HCT116 (cell line): ENCODE data around the gene NTNG2. TPM values are rescaled to one million over a fixed set of nuclear protein-coding genes. Genes with fewer than 3 reads are reported as not detected.

Experiments
- ATAC-seq: fragments of 200-7000 bp; cut with Tn5 transposase; 2 replicates; pipeline ENCODE4 v1.9.1; 2020; ENCODE audit warnings: mild to moderate bottlenecking, moderate library complexity
- BruUV-seq: library from RNA; stranded (reverse); fragments of 400-500 nt; replicated peaks from 2 replicates; lab custom pipeline; 2021; lab: Mats Ljungman, UMichigan
- CTCF ChIA-PET: fragments of 300-600 bp; sonication (Branson Sonifier 250); formaldehyde crosslinking; loops from one replicate; lab custom pipeline; 2021; ENCODE audit warnings: antibody characterized with exemption; lab: Charles Lee
- POLR2A ChIA-PET: fragments of 300-600, 350-600 bp; sonication (Branson Sonifier 250); formaldehyde crosslinking; loops from one replicate; lab custom pipeline; 2021; ENCODE audit warnings: antibody characterized with exemption; lab: Charles Lee
- RAD21 ChIA-PET, 2 experiments: fragments of 300-600 bp; sonication (Branson Sonifier 250); formaldehyde crosslinking; loops; one replicate each; lab custom pipeline; 2023; ENCODE audit warnings: low total read pairs in 2 of 2; ENCODE audit not compliant: uncharacterized antibody in 2 of 2, unreplicated experiment in 2 of 2, low non-redundant PET in 1 of 2; lab: Charles Lee
- DNase-seq: peaks from one replicate; pipeline ENCODE4 v3.0.0-alpha.2; 2010; ENCODE audit warnings: low read depth, low spot score
- H2AFZ ChIP-seq: fragments of 200-600 bp; shearing (Covaris generic), sonication (generic); 2 replicates; pipeline ENCODE4 v1.6.1; 2017; ENCODE audit warnings: low read depth, mixed run types, mixed read lengths, antibody characterized with exemption, low read length; ENCODE audit not compliant: poor library complexity, severe bottlenecking
- H3K27ac ChIP-seq: 2 replicates; pipeline ENCODE4 v1.5.1; 2012; ENCODE audit warnings: low read depth, low read length
- H3K27me3 ChIP-seq: fragments of 200-600 bp; sonication (generic); 2 replicates; pipeline ENCODE4 v1.6.1; 2016; ENCODE audit warnings: mixed run types, low read length, mixed read lengths; ENCODE audit not compliant: insufficient read depth
- H3K36me3 ChIP-seq, 2 experiments: fragments of 200-500 bp in 1 of 2; fragments of 200-600 bp in 1 of 2; sonication (Bioruptor generic) in 1 of 2; sonication (generic) in 1 of 2; 2 replicates each; pipeline versions ENCODE4 v1.5.1 to v1.6.1; 2014 to 2016; ENCODE audit warnings: low read length in 2 of 2, inconsistent platforms in 1 of 2, mixed read lengths in 1 of 2, mixed run types in 1 of 2; ENCODE audit not compliant: insufficient read depth in 2 of 2, control insufficient read depth in 1 of 2
- H3K4me1 ChIP-seq, 2 experiments: fragments of 200-600 bp in 1 of 2; sonication (generic) in 1 of 2; 2 replicates each; pipeline versions ENCODE4 v1.5.1 to v1.6.1; 2012 to 2017; ENCODE audit warnings: low read length in 2 of 2, inconsistent platforms in 1 of 2, mild to moderate bottlenecking in 1 of 2, mixed read lengths in 1 of 2, mixed run types in 1 of 2, moderate library complexity in 1 of 2; ENCODE audit not compliant: insufficient read depth in 2 of 2, control insufficient read depth in 1 of 2
- H3K4me2 ChIP-seq: fragments of 200-600 bp; sonication (generic); 2 replicates; pipeline ENCODE4 v1.6.1; 2017; ENCODE audit warnings: mixed run types, low read length, mixed read lengths
- H3K4me3 ChIP-seq, 2 experiments: fragments of 200-600 bp in 1 of 2; sonication (generic) in 1 of 2; replicated peaks in 1 of 2; 2 replicates each; pipeline ENCODE4 v1.5.1; 2011 to 2016; ENCODE audit warnings: low read length in 2 of 2, control low read depth in 1 of 2, low read depth in 1 of 2, mild to moderate bottlenecking in 1 of 2, mixed read lengths in 1 of 2, mixed run types in 1 of 2
- H3K79me2 ChIP-seq: fragments of 200-600 bp; sonication (generic); 2 replicates; pipeline ENCODE4 v1.6.1; 2017; ENCODE audit warnings: mild to moderate bottlenecking, mixed run types, low read length, moderate library complexity, mixed read lengths; ENCODE audit not compliant: insufficient read depth
- H3K9ac ChIP-seq: fragments of 200-600 bp; sonication (generic); 2 replicates; pipeline ENCODE4 v1.6.1; 2016; ENCODE audit warnings: low read length, mixed read lengths
- H3K9me2 ChIP-seq: fragments of 200-600 bp; sonication (generic), shearing (Covaris generic); 2 replicates; pipeline ENCODE4 v1.6.1; 2017; ENCODE audit warnings: mixed run types, mild to moderate bottlenecking, moderate library complexity; ENCODE audit not compliant: insufficient read depth
- H3K9me3 ChIP-seq, 2 experiments: fragments of 200-500 bp in 1 of 2; fragments of 200-600 bp in 1 of 2; sonication (Bioruptor generic) in 1 of 2; sonication (generic) in 1 of 2; 2 replicates each; pipeline ENCODE4 v1.6.1; 2014 to 2017; ENCODE audit warnings: low read length in 2 of 2, mixed read lengths in 2 of 2, inconsistent platforms in 1 of 2, low read depth in 1 of 2, mild to moderate bottlenecking in 1 of 2, mixed run types in 1 of 2, moderate library complexity in 1 of 2; ENCODE audit not compliant: control insufficient read depth in 1 of 2, insufficient read depth in 1 of 2
- H4K20me1 ChIP-seq: fragments of 200-600 bp; sonication (generic), shearing (Covaris generic); 2 replicates; pipeline ENCODE4 v1.6.1; 2017; ENCODE audit warnings: mixed run types, mild to moderate bottlenecking, moderate library complexity; ENCODE audit not compliant: insufficient read depth
- ATF3 ChIP-seq: IDR thresholded peaks from 2 replicates; pipeline ENCODE4 v1.6.1; 2012
- CEBPB ChIP-seq: IDR thresholded peaks from 2 replicates; pipeline ENCODE4 v1.6.1; 2012; ENCODE audit warnings: low read depth
- EZH2phosphoT487 ChIP-seq: fragments of 200-600 bp; IDR thresholded peaks from 2 replicates; pipeline ENCODE4 v1.6.1; 2018; ENCODE audit warnings: antibody characterized with exemption, borderline replicate concordance
- POLR2A ChIP-seq: IDR thresholded peaks from 2 replicates; pipeline ENCODE4 v1.7.0; 2011; ENCODE audit warnings: borderline replicate concordance; ENCODE audit not compliant: insufficient read depth, insufficient read length; ENCODE audit errors: extremely low read depth
- REST ChIP-seq: IDR thresholded peaks from 2 replicates; pipeline ENCODE4 v1.6.1; 2012; ENCODE audit warnings: low read depth
- SRF ChIP-seq: IDR thresholded peaks from 2 replicates; pipeline ENCODE4 v1.6.1; 2012; ENCODE audit warnings: low read depth
- ZBTB33 ChIP-seq: IDR thresholded peaks from 2 replicates; pipeline ENCODE4 v1.6.1; 2011; ENCODE audit warnings: mild to moderate bottlenecking, low read length, moderate library complexity; ENCODE audit not compliant: insufficient replicate concordance; ENCODE audit errors: extremely low read depth
- ZFX ChIP-seq: fragments of 450-650 bp; IDR thresholded peaks from 2 replicates; pipeline ENCODE4 v1.6.1; 2017
- ZNF274 ChIP-seq: fragments of 200-500 bp; sonication (Bioruptor generic); IDR thresholded peaks from 2 replicates; pipeline ENCODE4 v1.6.1; 2014; ENCODE audit warnings: mild to moderate bottlenecking, low read depth, low read length, inconsistent platforms
- intact Hi-C: fragments of 100-400 bp; cut with micrococcal nuclease; formaldehyde crosslinking; loops from 2 replicates; pipeline ENCODE4 v1.10.0; 2022
- total RNA-seq: library from RNA; stranded (reverse); gene quantifications from one replicate; pipeline ENCODE4 v1.2.1, GENCODE V29; 2021; ENCODE audit not compliant: unreplicated experiment

NTNG2 gene
- total RNA-seq, 1 experiment from 2014 or later, result 2.5 TPM

GRCh38 chr9:132197315-132197714 lies 35.5 kb downstream of the NTNG2 start:
- no peak for DNase-seq
- no peaks in the 10 kb centered on the region for H3K36me3 ChIP-seq
- no peak overlapping the region for H3K9ac ChIP-seq
- H2AFZ ChIP-seq, result no peak overlapping the region
- no peak for TF ChIP-seq ZFX
- TF ChIP-seq ZBTB33, result no peak
- no peak for TF ChIP-seq CEBPB
- no peak for TF ChIP-seq REST
- TF ChIP-seq ATF3, result no peak
- TF ChIP-seq SRF, result no peak
- no peak for TF ChIP-seq EZH2phosphoT487
- no peak for TF ChIP-seq ZNF274
- no peak for TF ChIP-seq POLR2A
- TF ChIP-seq, all 23 proteins: peak for 0
- no peak overlapping the region for H3K4me2 ChIP-seq
- no TSS peak for BruUV-seq
- no peaks in the 10 kb centered on the region for H4K20me1 ChIP-seq
- no peak overlapping the region for H3K27ac ChIP-seq
- no peaks in the 10 kb centered on the region for H3K9me2 ChIP-seq
- 0 out of 2 replicates have a peak, but pooled peaks cover 4% of the 10 kb centered on the region for H3K27me3 ChIP-seq
- 0 out of 4 replicates have a peak, but pooled peaks cover 0 to 4% of the 10 kb centered on the region in 2 experiments for H3K9me3 ChIP-seq
- no peak for ATAC-seq
- 0 out of 4 replicates have a peak, but pooled peaks cover 0 to under 1% of the 10 kb centered on the region in 2 experiments for H3K4me1 ChIP-seq
- intact Hi-C loops, result no loop called here
- ChIA-PET CTCF (no interaction called here), RAD21 (no interaction called here), POLR2A (no interaction called here)
- H3K4me3 ChIP-seq, result no peak overlapping the region
- H3K79me2 ChIP-seq, result no peaks in the 10 kb centered on the region
